H9 (cell line): ENCODE results near the gene ACOXL. TPM values are rescaled to one million over a fixed set of nuclear protein-coding genes. Genes with fewer than 3 reads are reported as not detected.

Experiments
- DNase-seq: peaks from one replicate; pipeline ENCODE4 v3.0.0-alpha.2; 2017
- H2AFZ ChIP-seq: one replicate; pipeline ENCODE4 v1.6.1; 2013; ENCODE audit warnings: mild to moderate bottlenecking, low read length, control low read depth, moderate library complexity
- H2AK5ac ChIP-seq: 2 replicates; pipeline ENCODE4 v1.6.1; 2013; ENCODE audit warnings: low read length, control low read depth, mixed read lengths; ENCODE audit not compliant: insufficient read length
- H2BK120ac ChIP-seq: one replicate; pipeline ENCODE4 v1.6.1; 2013; ENCODE audit warnings: low read depth, mild to moderate bottlenecking, low read length, control low read depth, inconsistent platforms; ENCODE audit not compliant: poor library complexity, severe bottlenecking
- H2BK12ac ChIP-seq: 2 replicates; pipeline ENCODE4 v1.6.1; 2013; ENCODE audit warnings: low read length, control low read depth, mixed read lengths, low read depth; ENCODE audit not compliant: insufficient read length
- H2BK15ac ChIP-seq: 2 replicates; pipeline ENCODE4 v1.6.1; 2013; ENCODE audit warnings: low read depth, low read length, control low read depth
- H2BK20ac ChIP-seq: one replicate; pipeline ENCODE4 v1.6.1; 2013; ENCODE audit warnings: low read depth, mild to moderate bottlenecking, low read length, control low read depth, inconsistent platforms; ENCODE audit not compliant: poor library complexity, severe bottlenecking
- H2BK5ac ChIP-seq: 2 replicates; pipeline ENCODE4 v1.6.1; 2013; ENCODE audit warnings: low read length, control low read depth, mixed read lengths; ENCODE audit not compliant: insufficient read length
- H3K14ac ChIP-seq: 2 replicates; pipeline ENCODE4 v1.6.1; 2013; ENCODE audit warnings: low read length, control low read depth; ENCODE audit not compliant: insufficient read depth
- H3K18ac ChIP-seq: 2 replicates; pipeline ENCODE4 v1.6.1; 2013; ENCODE audit warnings: low read depth, mild to moderate bottlenecking, mixed read lengths, low read length, control low read depth; ENCODE audit not compliant: insufficient read length
- H3K23ac ChIP-seq: 2 replicates; pipeline ENCODE4 v1.6.1; 2013; ENCODE audit warnings: low read length, control low read depth, mixed read lengths, low read depth; ENCODE audit not compliant: insufficient read length
- H3K23me2 ChIP-seq: 2 replicates; pipeline ENCODE4 v1.6.1; 2013; ENCODE audit warnings: low read depth, mild to moderate bottlenecking, mixed read lengths, low read length, control low read depth; ENCODE audit not compliant: insufficient read length, poor library complexity, severe bottlenecking
- H3K27ac ChIP-seq: 2 replicates; pipeline ENCODE4 v1.5.1; 2013; ENCODE audit warnings: low read length, control low read depth, mixed read lengths, low read depth; ENCODE audit not compliant: insufficient read length
- H3K27me3 ChIP-seq: 2 replicates; pipeline ENCODE4 v1.6.1; 2013; ENCODE audit warnings: low read length, control low read depth, inconsistent platforms; ENCODE audit not compliant: insufficient read depth
- H3K4ac ChIP-seq: 2 replicates; pipeline ENCODE4 v1.6.1; 2013; ENCODE audit warnings: low read depth, mild to moderate bottlenecking, control low read depth, inconsistent platforms, low read length, moderate library complexity
- H3K4me1 ChIP-seq: 2 replicates; pipeline ENCODE4 v1.6.1; 2013; ENCODE audit warnings: low read length, control low read depth, inconsistent platforms; ENCODE audit not compliant: insufficient read depth
- H3K4me2 ChIP-seq: 2 replicates; pipeline ENCODE4 v1.6.1; 2013; ENCODE audit warnings: low read length, control low read depth, mixed read lengths; ENCODE audit not compliant: insufficient read length, insufficient read depth
- H3K56ac ChIP-seq: 2 replicates; pipeline ENCODE4 v1.6.1; 2013; ENCODE audit warnings: low read depth, mild to moderate bottlenecking, mixed read lengths, low read length, control low read depth; ENCODE audit not compliant: insufficient read length
- H3K79me1 ChIP-seq: 2 replicates; pipeline ENCODE4 v1.6.1; 2013; ENCODE audit warnings: low read depth, mild to moderate bottlenecking, moderate library complexity, low read length, control low read depth, inconsistent platforms; ENCODE audit not compliant: insufficient read depth, poor library complexity, severe bottlenecking
- H3K79me2 ChIP-seq: 2 replicates; pipeline ENCODE4 v1.6.1; 2013; ENCODE audit warnings: low read length, control low read depth, inconsistent platforms; ENCODE audit not compliant: insufficient read depth
- H3K9ac ChIP-seq: 2 replicates; pipeline ENCODE4 v1.6.1; 2013; ENCODE audit warnings: low read length, control low read depth, mixed read lengths; ENCODE audit not compliant: insufficient read length; ENCODE audit errors: extremely low read depth
- H3K9me3 ChIP-seq: one replicate; pipeline ENCODE4 v1.6.1; 2013; ENCODE audit warnings: low read depth, low read length, inconsistent platforms; ENCODE audit not compliant: control insufficient read depth
- H3T11ph ChIP-seq: one replicate; pipeline ENCODE4 v1.6.1; 2013; ENCODE audit warnings: mild to moderate bottlenecking, low read length, control low read depth, inconsistent platforms
- H4K20me1 ChIP-seq: one replicate; pipeline ENCODE4 v1.6.1; 2013; ENCODE audit not compliant: control insufficient read depth, insufficient read length, insufficient read depth
- H4K5ac ChIP-seq: 2 replicates; pipeline ENCODE4 v1.6.1; 2013; ENCODE audit warnings: low read depth, mild to moderate bottlenecking, mixed read lengths, low read length, control low read depth; ENCODE audit not compliant: insufficient read length
- H4K8ac ChIP-seq: replicated peaks from 2 replicates; pipeline ENCODE4 v1.6.1; 2013; ENCODE audit warnings: low read length, control low read depth, mixed read lengths, low read depth; ENCODE audit not compliant: insufficient read length
- H4K91ac ChIP-seq: 2 replicates; pipeline ENCODE4 v1.6.1; 2013; ENCODE audit warnings: low read depth, mild to moderate bottlenecking, moderate library complexity, mixed read lengths, low read length, control low read depth; ENCODE audit not compliant: insufficient read length
- H3K27ac Mint-ChIP-seq, 3 experiments: 2 replicates in 2 of 3; 3 replicates in 1 of 3; pipeline ENCODE4 v1.8.0; 2020 to 2021; ENCODE audit warnings: mixed read lengths in 3 of 3, mild to moderate bottlenecking in 1 of 3, moderate library complexity in 1 of 3
- H3K27me3 Mint-ChIP-seq: 2 replicates; pipeline ENCODE4 v1.8.0; 2021; ENCODE audit warnings: low read depth, mild to moderate bottlenecking, moderate library complexity, mixed read lengths
- H3K36me3 Mint-ChIP-seq, 3 experiments: 2 replicates in 2 of 3; 3 replicates in 1 of 3; pipeline ENCODE4 v1.8.0; 2020 to 2021; ENCODE audit warnings: low read depth in 3 of 3, mixed read lengths in 3 of 3; ENCODE audit not compliant: insufficient read depth in 1 of 3
- H3K4me1 Mint-ChIP-seq, 2 experiments: 2 replicates each; pipeline ENCODE4 v1.8.0; 2020; ENCODE audit warnings: mixed read lengths in 2 of 2
- H3K4me3 Mint-ChIP-seq, 2 experiments: 2 replicates in 1 of 2; 3 replicates in 1 of 2; pipeline ENCODE4 v1.8.0; 2020 to 2021; ENCODE audit warnings: mild to moderate bottlenecking in 2 of 2, mixed read lengths in 2 of 2, moderate library complexity in 1 of 2
- H3K9me3 Mint-ChIP-seq, 2 experiments: 2 replicates in 1 of 2; 3 replicates in 1 of 2; pipeline ENCODE4 v1.8.0; 2020; ENCODE audit warnings: mild to moderate bottlenecking in 2 of 2, mixed read lengths in 2 of 2, moderate library complexity in 1 of 2
- CTCF ChIP-seq: fragments of 200-600 bp; sonication (generic); conservative IDR thresholded peaks from 3 replicates; pipeline ENCODE4 v1.8.0; 2021; ENCODE audit warnings: antibody characterized with exemption, mild to moderate bottlenecking
- WGBS: extraction: QIAGEN DNeasy Blood & Tissue Kit; methylation state at CpG from one replicate; pipeline ENCODE4 v1.1.7; 2013; ENCODE audit warnings: missing lambda C conversion rate, low lambda C conversion rate, mixed read lengths; ENCODE audit not compliant: insufficient read length; ENCODE audit errors: extremely low coverage; 5-methylcytosine and 5-hydroxymethylcytosine counted together
- total RNA-seq: library from RNA; stranded (reverse); gene quantifications from 2 replicates; pipeline ENCODE4 v1.2.1, GENCODE V29; 2021

Gene ACOXL
- total RNA-seq, 1 experiment from 2014 or later, result 37.6 TPM

- H3K79me1 ChIP-seq, result no peaks in the 10 kb centered on the region
- H3K4me1 Mint-ChIP-seq, result peaks cover 3 to 12% of the 10 kb centered on the region in 2 experiments
- no peak overlapping the region for H3K27ac ChIP-seq
- H3K4me2 ChIP-seq, result no peak overlapping the region
- no peak overlapping the region for H3K14ac ChIP-seq
- no peak overlapping the region for H3K56ac ChIP-seq
- H2BK12ac ChIP-seq, result no peak overlapping the region
- no peaks in the 10 kb centered on the region for H3K4me1 ChIP-seq
- H3T11ph ChIP-seq, result no peak overlapping the region
- no peaks in the 10 kb centered on the region; the same call in 1 of the 2 replicates for H3K27me3 Mint-ChIP-seq
- H3K27ac Mint-ChIP-seq, result no peak overlapping the region
- no peaks in the 10 kb centered on the region for H3K9me3 ChIP-seq
- H3K4me3 Mint-ChIP-seq, result no peak overlapping the region
- no peak overlapping the region for H2BK20ac ChIP-seq
- no peak for DNase-seq
- H4K5ac ChIP-seq, result no peak overlapping the region
- no peak overlapping the region for H3K18ac ChIP-seq
- no peak overlapping the region for H2BK5ac ChIP-seq
- H2BK120ac ChIP-seq, result no peak overlapping the region
- no peak for TF ChIP-seq CTCF
- no peaks in the 10 kb centered on the region; a peak in 1 of 5 replicates for H3K9me3 Mint-ChIP-seq
- H2BK15ac ChIP-seq, result no peak overlapping the region
- no peak overlapping the region for H4K91ac ChIP-seq
- no peak overlapping the region for H2AK5ac ChIP-seq
- H3K23ac ChIP-seq, result no peak overlapping the region
- no peak overlapping the region for H3K9ac ChIP-seq
- no peaks in the 10 kb centered on the region for H3K23me2 ChIP-seq
- no peak overlapping the region for H3K4ac ChIP-seq
- no peaks in the 10 kb centered on the region for H3K79me2 ChIP-seq
- no peak overlapping the region for H4K8ac ChIP-seq
- WGBS, result no CpG with 5 or more reads among the region's 7 CpGs
- no peaks in the 10 kb centered on the region for H3K27me3 ChIP-seq
- H2AFZ ChIP-seq, result no peak overlapping the region
- H4K20me1 ChIP-seq, result no peaks in the 10 kb centered on the region
- no peaks in the 10 kb centered on the region; a peak in 2 of 7 replicates for H3K36me3 Mint-ChIP-seq
Observed at GRCh38 chr2:110959198-110959597, 226.8 kb downstream of the ACOXL start.
